B cell (primary cell): ENCODE results near the gene ABCA1. TPM values are rescaled to one million over a fixed set of nuclear protein-coding genes. Genes with fewer than 3 reads are reported as not detected.

Experiments used
- ATAC-seq: fragments of 200-7000 bp; cut with Tn5 transposase; one replicate; pipeline ENCODE4 v1.10.0; 2021; ENCODE audit warnings: low read depth, mild to moderate bottlenecking, moderate number of reproducible peaks, moderate library complexity
- CTCF ChIA-PET: fragments of 350-600 bp; sonication (Branson Sonifier 250); formaldehyde crosslinking; loops from one replicate; lab custom pipeline; 2021; ENCODE audit warnings: antibody characterized with exemption, inconsistent platforms; lab: Charles Lee
- POLR2A ChIA-PET: fragments of 350-600 bp; sonication (Branson Sonifier 250); formaldehyde crosslinking; loops from one replicate; lab custom pipeline; 2021; ENCODE audit warnings: antibody characterized with exemption; lab: Charles Lee
- DNase-seq: peaks from one replicate; pipeline ENCODE4 v3.0.0; 2013
- H2AFZ ChIP-seq: 2 replicates; pipeline ENCODE4 v1.6.1; 2012; ENCODE audit warnings: mild to moderate bottlenecking, low read depth, low read length; ENCODE audit not compliant: insufficient read depth, poor library complexity, severe bottlenecking
- H3K27ac ChIP-seq, 2 donors: 1 replicate in 1 of 2; 2 replicates in 1 of 2; pipeline ENCODE4 v1.5.1; 2012 to 2013; ENCODE audit warnings: low read length in 2 of 2, mild to moderate bottlenecking in 2 of 2, moderate library complexity in 1 of 2
- H3K27me3 ChIP-seq, 4 experiments: fragments of 200-600 bp in 1 of 4; sonication (generic) in 1 of 4; replicated peaks in 1 of 4; 1 replicate in 2 of 4; 2 replicates in 2 of 4; pipeline versions ENCODE4 v1.6.1 to v1.7.0; 2013 to 2016; ENCODE audit warnings: low read length in 3 of 4, mild to moderate bottlenecking in 2 of 4, mixed read lengths in 1 of 4, moderate library complexity in 1 of 4; ENCODE audit not compliant: insufficient read depth in 4 of 4, control insufficient read depth in 3 of 4; ENCODE audit errors: control extremely low read depth in 1 of 4
- H3K36me3 ChIP-seq, 2 experiments: replicated peaks in 1 of 2; 1 replicate in 1 of 2; 2 replicates in 1 of 2; pipeline versions ENCODE4 v1.6.1 to v1.7.1; 2013; ENCODE audit warnings: low read length in 1 of 2; ENCODE audit not compliant: insufficient read depth in 2 of 2, control insufficient read depth in 1 of 2; ENCODE audit errors: control extremely low read depth in 1 of 2, extremely low read depth in 1 of 2
- H3K4me1 ChIP-seq, 2 donors: fragments of 200-600 bp in 1 of 2; sonication (generic) in 1 of 2; 1 replicate in 1 of 2; 2 replicates in 1 of 2; pipeline versions ENCODE4 v1.5.1 to v1.6.1; 2013 to 2017; ENCODE audit warnings: low read length in 2 of 2; ENCODE audit not compliant: control insufficient read depth in 2 of 2, insufficient read depth in 2 of 2
- H3K4me2 ChIP-seq: replicated peaks from 2 replicates; pipeline ENCODE3; 2012; ENCODE audit warnings: mild to moderate bottlenecking, low read depth, low read length; ENCODE audit not compliant: poor library complexity, severe bottlenecking
- H3K4me3 ChIP-seq, 5 experiments: fragments of 200-600 bp in 1 of 5; sonication (generic) in 1 of 5; 1 replicate in 3 of 5; 2 replicates in 2 of 5; pipeline versions ENCODE4 v1.5.1 to v1.7.0; 2011 to 2016; ENCODE audit warnings: low read length in 4 of 5, mild to moderate bottlenecking in 4 of 5, low read depth in 2 of 5, control low read depth in 1 of 5, moderate library complexity in 1 of 5; ENCODE audit not compliant: insufficient read depth in 1 of 5; ENCODE audit errors: control extremely low read depth in 1 of 5, extremely low read depth in 1 of 5
- H3K79me2 ChIP-seq: fragments of 200-600 bp; sonication (generic); one replicate; pipeline ENCODE4 v1.6.0; 2016; ENCODE audit warnings: low read length; ENCODE audit not compliant: control insufficient read depth, insufficient read depth
- H3K9ac ChIP-seq: fragments of 200-600 bp; sonication (generic); 2 replicates; pipeline ENCODE4 v1.6.1; 2017; ENCODE audit warnings: mild to moderate bottlenecking, low read length, moderate library complexity
- H3K9me3 ChIP-seq, 3 donors: one replicate each; pipeline versions ENCODE4 v1.6.1 to v1.7.1; 2013; ENCODE audit warnings: low read length in 2 of 3; ENCODE audit not compliant: control insufficient read depth in 2 of 3, insufficient read depth in 1 of 3; ENCODE audit errors: control extremely low read depth in 1 of 3
- H4K20me1 ChIP-seq: 2 replicates; pipeline ENCODE4 v1.6.0; 2012; ENCODE audit warnings: mild to moderate bottlenecking, low read length; ENCODE audit not compliant: insufficient read depth, control insufficient read depth, poor library complexity, severe bottlenecking
- H3K27ac Mint-ChIP-seq: one replicate; pipeline ENCODE4 v1.8.0; 2021; ENCODE audit warnings: mixed read lengths
- H3K27me3 Mint-ChIP-seq: one replicate; pipeline ENCODE4 v1.8.0; 2021; ENCODE audit warnings: mixed read lengths
- H3K4me1 Mint-ChIP-seq: one replicate; pipeline ENCODE4 v1.8.0; 2021; ENCODE audit warnings: mixed read lengths
- H3K4me3 Mint-ChIP-seq: one replicate; pipeline ENCODE4 v1.8.0; 2021; ENCODE audit warnings: mixed read lengths
- H3K9me3 Mint-ChIP-seq: one replicate; pipeline ENCODE4 v1.8.0; 2022; ENCODE audit warnings: mixed read lengths; ENCODE audit not compliant: insufficient read depth
- CTCF ChIP-seq: fragments of 200-600 bp; IDR thresholded peaks from one replicate; pipeline ENCODE4 v1.8.0; 2022; ENCODE audit warnings: antibody characterized with exemption, mild to moderate bottlenecking
- EZH2 ChIP-seq: IDR thresholded peaks from 2 replicates; pipeline ENCODE4 v1.6.1; 2012; ENCODE audit warnings: borderline replicate concordance, low read depth, mild to moderate bottlenecking, moderate library complexity, low read length; ENCODE audit not compliant: insufficient read depth, poor library complexity, severe bottlenecking
- WGBS: methylation state at CpG from one replicate; pipeline ENCODE4 v1.1.5; 2013; ENCODE audit warnings: missing lambda C conversion rate; ENCODE audit not compliant: insufficient coverage; 5-methylcytosine and 5-hydroxymethylcytosine counted together
- intact Hi-C: fragments of 100-400 bp; cut with micrococcal nuclease; formaldehyde crosslinking; loops from one replicate; pipeline ENCODE4 v1.10.0; 2022
- polyA plus RNA-seq: library from polyadenylated mRNA; depleted of rRNA; stranded (reverse); fragments of >200 nt; gene quantifications from 2 replicates; pipeline ENCODE4 v1.2.3, GENCODE V29; 2012
- total RNA-seq, 2 donors: library from RNA; stranded (reverse); fragments of 120-200 nt in 1 of 2; gene quantifications; 1 replicate in 1 of 2; 2 replicates in 1 of 2; pipeline versions ENCODE4 v1.2.3 to v1.2.4, GENCODE V29; 2013 to 2022

ABCA1 gene
- total and polyA plus RNA-seq, 2 donors (not counting 1 experiment from before 2014, with no cell fraction given) = 5.2 to 24.0 TPM

GRCh38 chr9:104905931-104906330, 22.0 kb downstream of the ABCA1 start:
- Histone ChIP-seq H3K4me1 (peaks cover 18 to 20% of the 10 kb centered on the region in 2 donors), H3K9ac (no peak overlapping the region), H3K4me2 (no peak overlapping the region), H3K36me3 (peaks cover 0 to 23% of the 10 kb centered on the region in 2 experiments), H2AFZ (no peak overlapping the region), H3K27me3 (no peaks in the 10 kb centered on the region), H3K79me2 (peaks cover 84% of the 10 kb centered on the region), H3K27ac (no peak overlapping the region), H3K4me3 (no peak overlapping the region), H3K9me3 (no peaks in the 10 kb centered on the region), H4K20me1 (peaks cover 79% of the 10 kb centered on the region)
- CTCF ChIA-PET = interaction anchor here (1.6 kb wide), 1 partner anchor 13 kb away, joined by 3 read pairs; no protein-coding TSS in a partner anchor
- Mint-ChIP-seq H3K4me1 (peaks cover 41% of the 10 kb centered on the region), H3K27me3 (no peaks in the 10 kb centered on the region), H3K4me3 (no peak overlapping the region), H3K27ac (no peak overlapping the region), H3K9me3 (no peaks in the 10 kb centered on the region)
- WGBS = no CpG with 5 or more reads among the region's 2 CpGs
- intact Hi-C loops = no loop called here
- ATAC-seq (no peak), DNase-seq (no peak)
- TF ChIP-seq EZH2 (no peak), CTCF (no peak)
- POLR2A ChIA-PET = no interaction called here

DNA sequence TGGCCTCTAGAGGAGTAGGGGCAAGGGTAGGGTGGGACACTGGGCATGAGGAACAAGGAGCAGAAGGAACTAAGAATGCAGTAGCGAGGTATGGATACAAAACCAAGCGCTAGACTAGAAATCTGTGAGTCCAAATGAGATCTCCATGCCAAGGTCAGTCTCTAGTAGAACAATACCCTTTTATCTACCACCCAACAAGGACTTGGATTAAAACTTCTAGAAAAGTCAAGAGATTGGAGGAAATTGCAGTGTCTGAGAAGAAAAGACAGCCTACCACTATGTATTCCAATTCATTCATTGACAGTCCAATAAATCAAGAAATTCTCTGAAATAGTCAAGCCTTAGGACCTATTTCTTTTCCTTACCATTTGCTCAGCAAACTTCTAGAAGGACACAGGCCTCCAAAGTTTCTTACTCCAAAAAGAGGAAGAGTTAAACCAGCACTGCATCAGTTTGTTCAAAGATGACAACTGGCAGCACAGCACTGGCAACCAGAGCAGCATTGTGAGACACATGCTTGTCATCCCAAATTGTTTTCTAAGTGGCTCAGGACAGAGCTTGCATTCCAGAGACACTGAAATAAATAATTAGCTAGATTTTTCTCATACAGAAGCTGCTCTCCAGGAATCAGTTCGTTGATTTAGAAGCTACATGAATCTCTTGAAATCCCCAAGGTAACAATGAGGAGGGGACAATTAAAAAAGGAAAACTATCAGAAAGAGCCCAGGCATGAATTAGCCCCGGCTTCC, 22.6 kb downstream of the ABCA1 start:
- intact Hi-C loops = no loop called here
- Histone ChIP-seq H4K20me1 (peaks cover 82% of the 10 kb centered on the region), H3K4me3 (no peak overlapping the region), H3K79me2 (peaks cover 80% of the 10 kb centered on the region), H3K27ac (no peak overlapping the region), H2AFZ (no peak overlapping the region), H3K27me3 (no peaks in the 10 kb centered on the region), H3K36me3 (peaks cover 0 to 26% of the 10 kb centered on the region in 2 experiments), H3K9me3 (no peaks in the 10 kb centered on the region), H3K4me1 (peaks cover 18 to 20% of the 10 kb centered on the region in 2 donors), H3K9ac (no peak overlapping the region), H3K4me2 (no peak overlapping the region)
- no peaks in the 10 kb centered on the region for H3K9me3 Mint-ChIP-seq
- H3K27me3 Mint-ChIP-seq = no peaks in the 10 kb centered on the region
- POLR2A ChIA-PET = no interaction called here
- CTCF ChIA-PET = interaction anchor here (0.7 to 1.6 kb wide), 2 partner anchors 14 to 42 kb away, joined by 3 read pairs; no protein-coding TSS in a partner anchor
- DNase-seq (no peak), ATAC-seq (no peak)
- TF ChIP-seq EZH2 (no peak), CTCF (no peak)
- no peak overlapping the region for H3K4me3 Mint-ChIP-seq
- no CpG with 5 or more reads among the region's 4 CpGs for WGBS
- peaks cover 40% of the 10 kb centered on the region for H3K4me1 Mint-ChIP-seq
- no peak overlapping the region for H3K27ac Mint-ChIP-seq
